Measurements from ENCODE around the gene TRIM66. TPM values are rescaled to one million over a fixed set of nuclear protein-coding genes. Genes with fewer than 3 reads are reported as not detected.

TRIM66 gene
- total and polyA plus RNA-seq, 2 donors (not counting 3 experiments of a cell fraction or from before 2014, with no cell fraction given) = 5.5 to 11.7 TPM

DNA sequence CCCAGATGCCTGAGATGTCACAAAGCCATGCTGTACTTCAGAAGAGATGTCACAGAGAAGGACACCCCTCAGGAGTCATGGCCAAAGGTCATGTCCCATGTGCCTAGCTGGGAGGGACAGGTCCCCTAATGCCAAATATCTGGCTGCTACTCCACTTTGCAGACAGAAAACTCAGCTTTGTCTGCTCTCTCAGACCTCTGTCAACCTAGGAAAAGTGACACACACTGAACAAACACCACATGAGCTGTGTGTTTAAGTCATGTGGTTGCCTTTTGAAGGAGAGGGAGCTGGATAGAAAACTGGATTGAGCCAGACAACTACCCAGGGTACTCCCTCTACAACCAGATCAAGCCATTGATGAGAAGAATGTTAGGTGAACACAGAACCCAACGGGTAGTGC lies 3.5 kb downstream of the TRIM66 start:
- dilution Hi-C loops (cut with MboI; ENCODE audit: extremely low pct_ligation_motif_present, low sequenced_read_pairs) = no loop called here
- Histone ChIP-seq H3K4me3 (replicated peaks in 1 of 3; ENCODE audit: insufficient read depth in 1 of 3, low read depth in 1 of 3, low read length in 3 of 3) (no peak overlapping the region), H3K9me1 (replicated peaks; ENCODE audit: control insufficient read depth, extremely low read depth, insufficient read depth, low read length) (no peaks in the 10 kb centered on the region), H3K9me3 (replicated peaks; ENCODE audit: control insufficient read depth, insufficient read depth, low read length) (no peaks in the 10 kb centered on the region), H3K9ac (replicated peaks; ENCODE audit: extremely low read depth, insufficient read depth, low read length) (no peak overlapping the region), H3K36me3 (ENCODE audit: control insufficient read depth in 2 of 2, extremely low read depth in 1 of 2, insufficient read depth in 2 of 2, low read length in 2 of 2) (peaks cover under 1% of the 10 kb centered on the region in 2 experiments), H2AFZ (ENCODE audit: low read depth, low read length) (no peak overlapping the region), H3K27me3 (ENCODE audit: control insufficient read depth in 2 of 2, insufficient read depth in 2 of 2, low read length in 2 of 2) (no peaks in the 10 kb centered on the region), H4K20me1 (replicated peaks; ENCODE audit: control insufficient read depth, extremely low read depth, insufficient read depth, low read length) (no peaks in the 10 kb centered on the region), H3K4me1 (ENCODE audit: control insufficient read depth, extremely low read depth, insufficient read depth, low read length) (peaks cover 5% of the 10 kb centered on the region), H3K79me2 (ENCODE audit: control insufficient read depth, insufficient read depth, low read length) (peaks cover 18% of the 10 kb centered on the region), H3K27ac (ENCODE audit: insufficient read depth, low read depth, low read length) (no peak overlapping the region), H3K4me2 (ENCODE audit: insufficient read depth, low read length) (no peak overlapping the region)
- CTCF ChIA-PET = interaction anchor here (0.6 to 1.7 kb wide), 4 partner anchors 129 to 488 kb away, joined by 3 read pairs; partner anchors contain the start of gene LMO1
- TF ChIP-seq MYC (IDR thresholded peaks at IDR 0.05; ENCODE audit: low read depth, low read length) (no peak), EZH2 (IDR thresholded peaks at IDR 0.05; ENCODE audit: borderline replicate concordance, low read depth, low read length, severe bottlenecking) (no peak), GATA2 (IDR thresholded peaks at IDR 0.05; ENCODE audit: insufficient read depth, insufficient read length, low read depth, low read length) (no peak), POLR2AphosphoS5 (IDR thresholded peaks at IDR 0.05; ENCODE audit: insufficient read depth, low read depth, low read length) (no peak), FOS (IDR thresholded peaks at IDR 0.05; ENCODE audit: borderline replicate concordance, insufficient read depth, low read length) (no peak), JUN (IDR thresholded peaks at IDR 0.05; ENCODE audit: borderline replicate concordance, insufficient read depth, insufficient read length, low read depth) (no peak), POLR2A (IDR thresholded peaks at IDR 0.05; ENCODE audit: low read depth, low read length) (no peak)
- TF ChIP-seq, protein P1, sequence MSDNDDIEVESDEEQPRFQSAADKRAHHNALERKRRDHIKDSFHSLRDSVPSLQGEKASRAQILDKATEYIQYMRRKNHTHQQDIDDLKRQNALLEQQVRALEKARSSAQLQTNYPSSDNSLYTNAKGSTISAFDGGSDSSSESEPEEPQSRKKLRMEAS (IDR thresholded peaks at IDR 0.05; ENCODE audit: insufficient read depth, insufficient read length) = no peak
- TF ChIP-seq, protein P2, sequence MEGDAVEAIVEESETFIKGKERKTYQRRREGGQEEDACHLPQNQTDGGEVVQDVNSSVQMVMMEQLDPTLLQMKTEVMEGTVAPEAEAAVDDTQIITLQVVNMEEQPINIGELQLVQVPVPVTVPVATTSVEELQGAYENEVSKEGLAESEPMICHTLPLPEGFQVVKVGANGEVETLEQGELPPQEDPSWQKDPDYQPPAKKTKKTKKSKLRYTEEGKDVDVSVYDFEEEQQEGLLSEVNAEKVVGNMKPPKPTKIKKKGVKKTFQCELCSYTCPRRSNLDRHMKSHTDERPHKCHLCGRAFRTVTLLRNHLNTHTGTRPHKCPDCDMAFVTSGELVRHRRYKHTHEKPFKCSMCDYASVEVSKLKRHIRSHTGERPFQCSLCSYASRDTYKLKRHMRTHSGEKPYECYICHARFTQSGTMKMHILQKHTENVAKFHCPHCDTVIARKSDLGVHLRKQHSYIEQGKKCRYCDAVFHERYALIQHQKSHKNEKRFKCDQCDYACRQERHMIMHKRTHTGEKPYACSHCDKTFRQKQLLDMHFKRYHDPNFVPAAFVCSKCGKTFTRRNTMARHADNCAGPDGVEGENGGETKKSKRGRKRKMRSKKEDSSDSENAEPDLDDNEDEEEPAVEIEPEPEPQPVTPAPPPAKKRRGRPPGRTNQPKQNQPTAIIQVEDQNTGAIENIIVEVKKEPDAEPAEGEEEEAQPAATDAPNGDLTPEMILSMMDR (IDR thresholded peaks at IDR 0.05; ENCODE audit: extremely low read depth in 1 of 2, insufficient read depth in 1 of 2, low read depth in 1 of 2, low read length in 2 of 2) = no peak
- no TSS peak for BruUV-seq (replicated peaks)
- intact Hi-C loops (cut with micrococcal nuclease) = no loop called here
- DNase-seq (ENCODE audit: low read depth, low spot score) (no peak), FAIRE-seq (no peak)
- POLR2A ChIA-PET = no interaction called here

Data from endothelial cell of umbilical vein (primary cell).